K562 (cell line): ENCODE results near the gene DHRS7C.

Source experiments
- CTCF ChIP-seq, 3 experiments: IDR thresholded peaks in 2 of 3; conservative IDR thresholded peaks in 1 of 3; 2 replicates each; pipeline ENCODE4 v1.5.1; 2011 to 2012; ENCODE audit warnings: low read length in 3 of 3, mild to moderate bottlenecking in 3 of 3, control low read depth in 2 of 3, improper control_type of control experiment in 1 of 3, inconsistent platforms in 1 of 3, low read depth in 1 of 3, mixed read lengths in 1 of 3, moderate library complexity in 1 of 3; ENCODE audit not compliant: insufficient read depth in 2 of 3
- KDM1A ChIP-seq, 2 experiments: fragments of 450-650 bp; IDR thresholded peaks; 2 replicates each; pipeline ENCODE4 v1.6.1; 2016; ENCODE audit warnings: mild to moderate bottlenecking in 2 of 2
- KLF1 ChIP-seq: fragments of 450-650 bp; IDR thresholded peaks from 2 replicates; pipeline ENCODE4 v1.6.1; 2016; ENCODE audit warnings: missing genetic modification characterization, missing compliant biosample characterization
- RNF219 ChIP-seq: fragments of 250-450 bp; sonication (Bioruptor Pico); IDR thresholded peaks from 2 replicates; pipeline ENCODE4 v1.5.0; 2022; ENCODE audit warnings: mild to moderate bottlenecking
- SIN3A ChIP-seq, 2 experiments: fragments of 150-350 bp in 1 of 2; IDR thresholded peaks; 2 replicates each; pipeline ENCODE4 v1.6.1; 2011 to 2016; ENCODE audit warnings: borderline replicate concordance in 2 of 2, low read depth in 2 of 2, low read length in 2 of 2, mild to moderate bottlenecking in 2 of 2, moderate library complexity in 2 of 2; ENCODE audit not compliant: control insufficient read depth in 1 of 2

GRCh38 chr17:9790316-9790715 lies 1.1 kb downstream of the DHRS7C start:
- TF ChIP-seq RNF219 (CRISPR knock-in tag) (no peak), CTCF (IDR thresholded peaks at IDR 0.05 in 2 of 3, conservative IDR thresholded peaks at IDR 0.05 in 1 of 3; ENCODE audit: insufficient read depth in 2 of 3, low read depth in 1 of 3, low read length in 3 of 3) (no peak), KLF1 (tag) (no peak), KDM1A (IDR thresholded peaks at IDR 0.05) (no peak), SIN3A (IDR thresholded peaks at IDR 0.05; ENCODE audit: borderline replicate concordance in 2 of 2, control insufficient read depth in 1 of 2, low read depth in 2 of 2, low read length in 2 of 2) (no peak)
